Measurements from ENCODE around the gene SULT1A1.

The SULT1A1 gene

DNA sequence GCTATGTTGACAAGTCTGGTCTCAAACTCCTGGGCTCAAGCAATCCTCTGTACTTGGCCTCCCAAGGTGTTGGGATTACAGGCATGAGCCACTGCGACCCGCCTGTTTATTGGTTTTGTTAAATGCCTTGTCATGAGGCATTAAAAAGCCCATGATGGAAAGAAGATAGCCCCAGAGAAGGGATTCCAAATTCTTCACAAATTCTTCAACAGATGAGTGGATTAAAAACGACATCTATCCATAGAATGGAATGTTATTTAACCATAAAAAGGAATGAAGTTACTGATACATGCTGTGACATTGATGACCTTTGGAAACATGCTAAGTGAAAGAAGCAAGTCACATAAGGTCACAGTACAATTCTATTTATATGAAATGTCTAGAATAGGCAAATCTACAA is 51.4 kb downstream of the SULT1A1 start:
- no peak for DNase-seq (ENCODE audit: low read depth, low spot score)

- no peak for DNase-seq (ENCODE audit: low read depth, low spot score)
Measured at GRCh38 chr16:28556914-28557320, 52.9 kb downstream of the SULT1A1 start.

DNA sequence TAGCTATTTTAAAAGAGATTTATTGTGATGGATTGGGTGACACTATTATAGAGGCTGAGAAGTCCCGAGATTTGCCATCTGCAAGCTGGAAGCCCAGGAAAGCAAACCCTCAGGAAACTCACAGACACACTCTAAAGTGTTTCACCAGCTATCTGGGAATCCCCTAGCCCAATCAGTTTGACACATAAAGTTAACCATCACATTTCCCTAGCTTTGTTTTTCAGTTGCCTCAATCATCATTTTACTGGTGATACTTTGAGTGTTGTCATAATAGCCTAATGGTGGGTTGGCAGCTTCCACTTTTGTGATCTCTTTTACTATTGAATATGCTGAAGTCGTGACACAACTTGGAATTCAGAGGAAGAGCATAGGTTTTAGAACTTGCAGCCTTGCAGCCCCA is 54.3 kb downstream of the SULT1A1 start:
- no peak for DNase-seq (ENCODE audit: low read depth, low spot score)
